SW480 (cell line): Measurements from ENCODE around the gene NAV1.
"Not testable (repeated sequence)": the region's sequence is repeated elsewhere in the genome, so short reads cannot be mapped to it uniquely, and the experiment has no call there.

ENCODE experiments used
- DNase-seq: peaks from one replicate; pipeline ENCODE4 v3.0.0-alpha.2; 2016; ENCODE audit warnings: low spot score

The NAV1 gene

DNA sequence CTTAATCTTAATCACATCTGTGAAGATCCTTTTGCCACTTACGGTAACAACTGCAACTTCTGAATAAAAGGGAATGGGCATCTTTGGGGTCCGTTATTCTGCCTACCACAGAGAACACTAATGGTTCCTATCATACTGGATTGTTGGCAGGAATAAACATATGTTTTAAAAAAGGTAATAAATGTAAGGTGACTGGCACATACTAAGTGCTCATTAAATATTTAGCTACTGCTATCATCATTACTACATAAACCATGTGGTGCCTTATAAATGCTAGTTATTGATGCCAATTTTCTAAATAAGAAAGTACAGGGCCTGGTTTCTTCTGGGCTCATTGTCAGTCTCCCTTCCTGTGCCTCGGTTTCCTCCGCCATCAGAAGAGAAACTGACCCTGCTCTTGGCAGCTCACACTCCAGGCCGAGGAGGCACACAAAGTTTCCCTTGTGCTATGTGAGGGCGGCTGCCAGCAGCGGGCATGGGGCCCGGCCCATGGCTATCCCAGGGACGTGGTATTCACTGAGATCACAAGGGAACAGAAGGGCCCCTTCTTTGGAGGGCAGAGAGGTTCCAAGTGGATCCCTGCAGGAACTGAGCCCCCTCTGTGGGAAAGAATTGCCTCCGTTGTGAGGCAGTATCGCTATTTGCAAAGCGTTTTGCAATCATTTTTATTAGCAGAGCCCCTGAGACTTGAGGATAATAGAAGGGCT is 26.2 kb downstream of the NAV1 start:
- no peak for DNase-seq

DNA sequence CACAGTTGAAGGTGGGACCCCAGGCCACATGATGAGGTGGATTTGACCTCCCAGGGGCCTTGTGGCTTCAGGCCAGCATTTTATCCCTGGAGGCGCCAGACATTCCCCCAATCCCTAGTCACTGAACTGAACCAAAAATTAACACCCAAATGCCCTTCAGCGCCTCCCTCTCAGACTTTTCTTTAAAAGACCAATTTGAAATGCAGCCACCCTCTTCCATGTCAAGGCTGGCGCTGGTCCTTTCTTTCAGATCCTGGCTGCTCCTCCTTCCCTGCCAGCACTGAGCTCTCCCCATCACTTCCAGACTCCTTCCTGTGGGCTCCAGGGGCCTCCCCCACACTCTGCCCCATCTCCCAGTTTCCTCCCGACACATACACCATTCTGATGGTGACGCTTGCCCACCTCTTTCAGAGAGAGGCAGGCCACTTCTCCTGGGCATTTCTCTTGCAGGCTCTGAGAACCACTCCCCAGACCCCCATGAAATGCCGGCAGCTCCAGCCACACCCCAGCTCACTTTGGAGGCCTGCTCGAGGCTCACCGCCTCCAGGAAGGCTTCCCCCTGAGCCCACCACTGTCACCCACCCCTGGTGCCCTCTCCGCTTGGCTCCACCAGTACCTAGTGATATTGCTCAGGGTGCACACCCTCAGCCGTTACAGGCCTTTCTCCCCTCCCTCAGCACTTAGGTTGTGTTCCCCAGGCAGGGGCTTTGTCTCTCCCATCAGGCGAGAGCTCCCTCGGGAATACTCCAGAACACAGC is 27.0 kb downstream of the NAV1 start:
- no peak for DNase-seq

DNA sequence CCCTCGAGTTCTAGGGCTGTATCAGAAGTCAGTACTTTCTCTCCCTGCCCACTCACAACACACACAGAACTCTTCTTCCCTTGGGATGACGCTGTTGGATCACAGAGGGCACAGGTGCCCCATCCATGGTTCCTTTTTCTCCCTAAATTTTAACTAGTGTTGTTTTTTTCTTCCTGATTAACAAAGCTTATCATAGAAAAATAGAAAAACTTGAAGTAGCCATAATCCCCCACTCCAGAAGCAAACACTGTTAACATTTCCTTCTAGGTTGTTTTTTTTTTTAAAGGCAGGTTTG is 27.5 kb downstream of the NAV1 start:
- no peak for DNase-seq

DNA sequence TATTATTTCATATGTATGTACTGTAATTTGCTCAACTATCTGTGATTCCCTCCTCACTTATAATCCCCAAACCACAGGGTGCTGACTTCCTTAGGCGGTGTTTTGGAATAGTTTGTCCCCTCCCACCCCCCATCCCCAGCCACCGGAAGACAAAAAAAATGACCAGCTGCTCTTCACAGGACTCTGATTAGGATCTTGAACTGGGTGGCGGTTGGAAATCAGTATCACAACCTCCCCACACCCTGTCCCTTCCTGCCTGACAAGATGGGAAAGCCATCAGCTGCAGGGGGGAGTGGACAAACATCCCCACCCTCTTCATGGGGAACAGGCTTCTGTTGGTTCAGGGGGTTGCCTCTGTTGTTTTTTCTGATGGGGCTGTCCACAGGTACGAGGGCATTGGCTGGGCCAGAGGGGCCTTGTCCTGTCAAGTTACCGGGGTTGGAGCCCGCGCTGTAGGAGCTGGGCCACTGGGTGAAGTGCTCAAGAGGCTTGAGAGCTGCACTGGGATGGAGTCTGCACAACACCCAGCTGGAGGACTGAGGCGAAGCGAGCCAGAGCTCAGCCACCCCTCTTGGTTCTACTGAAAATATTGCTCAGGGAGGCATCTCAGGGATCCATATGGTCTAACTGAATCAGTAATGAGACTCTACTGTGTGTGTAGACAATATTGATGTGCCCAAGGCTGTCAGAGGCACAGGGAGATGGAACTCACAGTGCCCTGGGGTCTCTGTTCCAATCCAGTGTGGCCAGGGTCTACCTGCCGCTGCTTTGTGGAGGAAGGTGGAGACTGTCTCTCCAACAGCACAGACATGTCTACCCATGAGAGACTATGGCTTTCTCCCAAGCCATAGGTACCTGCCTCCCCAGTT is 28.2 kb downstream of the NAV1 start:
- no peak for DNase-seq

DNA sequence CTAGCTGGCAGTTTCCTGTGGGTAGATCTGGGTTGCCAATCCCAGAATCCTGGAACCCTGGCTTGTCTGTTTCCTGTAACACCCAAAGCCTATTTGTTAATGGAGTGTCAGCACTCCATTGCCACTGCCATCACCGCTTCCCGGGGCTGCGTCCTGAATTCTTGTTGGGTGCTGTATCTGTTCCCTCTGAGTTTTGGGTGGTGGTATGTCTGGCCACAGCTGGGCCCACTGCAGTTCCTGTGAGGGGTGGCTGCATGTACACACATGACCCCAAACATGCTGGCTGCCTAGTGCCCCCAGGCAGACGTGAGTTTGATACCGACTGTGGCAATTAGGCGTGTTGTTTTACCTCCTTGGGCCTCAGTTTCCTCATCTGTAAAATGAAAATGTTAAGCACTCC is 29.3 kb downstream of the NAV1 start:
- DNase-seq: no peak

DNA sequence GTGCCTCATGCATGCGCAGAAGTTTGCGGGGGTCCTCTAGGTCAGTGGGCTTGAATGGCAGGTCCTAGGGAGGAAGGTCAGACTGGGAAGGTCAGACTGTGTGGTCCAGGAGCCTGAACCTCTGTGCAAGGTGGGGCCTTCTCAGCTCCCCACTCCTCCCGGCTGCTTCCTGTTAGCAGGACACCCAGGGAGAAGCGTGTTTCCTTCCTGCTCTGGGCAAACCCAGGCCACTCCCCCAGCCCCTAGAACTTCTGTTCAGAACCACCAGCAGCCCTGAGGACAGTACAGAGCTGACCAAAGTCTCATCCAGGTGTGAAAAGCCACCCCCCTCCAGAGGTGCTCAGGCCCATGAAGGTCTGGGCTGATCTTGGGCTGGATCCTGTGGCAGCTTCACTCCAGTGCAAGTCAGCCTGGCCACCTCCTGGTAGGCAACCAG is 29.9 kb downstream of the NAV1 start:
- no peak for DNase-seq

DNA sequence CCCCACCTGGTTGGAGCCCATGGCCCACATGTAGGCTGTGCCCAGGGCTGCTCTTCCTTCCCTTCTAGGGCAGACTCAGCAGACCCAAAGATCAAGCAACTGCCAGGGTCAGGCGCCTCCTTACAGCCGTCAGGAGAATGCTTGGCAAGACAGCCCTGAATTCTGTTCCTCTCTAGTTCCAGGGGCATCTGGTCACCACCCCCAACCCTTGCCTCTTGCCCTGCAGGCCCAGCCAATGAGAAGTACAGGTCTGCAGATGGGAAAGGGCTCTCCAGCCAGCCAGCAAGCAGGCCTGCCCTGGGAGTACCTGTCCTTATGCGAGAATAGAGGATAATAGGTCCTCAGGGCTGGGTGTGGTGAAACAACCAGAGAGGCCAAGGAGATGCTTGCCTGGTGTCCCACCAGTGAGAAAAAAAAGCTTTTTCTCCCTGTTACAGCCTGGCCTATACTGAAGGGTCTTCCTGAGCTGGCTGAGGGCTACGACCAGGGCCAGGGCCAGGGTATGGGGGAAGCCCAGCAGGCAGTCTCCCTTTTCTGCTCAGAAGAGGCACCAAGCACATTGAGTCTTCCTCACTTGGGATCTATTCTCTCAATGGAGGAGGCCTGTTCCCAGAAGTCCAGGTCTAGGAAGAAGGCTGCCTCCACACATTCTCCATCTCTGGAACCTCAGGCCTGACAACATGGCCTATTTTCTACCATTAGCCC is 31.4 kb downstream of the NAV1 start:
- DNase-seq: no peak

DNA sequence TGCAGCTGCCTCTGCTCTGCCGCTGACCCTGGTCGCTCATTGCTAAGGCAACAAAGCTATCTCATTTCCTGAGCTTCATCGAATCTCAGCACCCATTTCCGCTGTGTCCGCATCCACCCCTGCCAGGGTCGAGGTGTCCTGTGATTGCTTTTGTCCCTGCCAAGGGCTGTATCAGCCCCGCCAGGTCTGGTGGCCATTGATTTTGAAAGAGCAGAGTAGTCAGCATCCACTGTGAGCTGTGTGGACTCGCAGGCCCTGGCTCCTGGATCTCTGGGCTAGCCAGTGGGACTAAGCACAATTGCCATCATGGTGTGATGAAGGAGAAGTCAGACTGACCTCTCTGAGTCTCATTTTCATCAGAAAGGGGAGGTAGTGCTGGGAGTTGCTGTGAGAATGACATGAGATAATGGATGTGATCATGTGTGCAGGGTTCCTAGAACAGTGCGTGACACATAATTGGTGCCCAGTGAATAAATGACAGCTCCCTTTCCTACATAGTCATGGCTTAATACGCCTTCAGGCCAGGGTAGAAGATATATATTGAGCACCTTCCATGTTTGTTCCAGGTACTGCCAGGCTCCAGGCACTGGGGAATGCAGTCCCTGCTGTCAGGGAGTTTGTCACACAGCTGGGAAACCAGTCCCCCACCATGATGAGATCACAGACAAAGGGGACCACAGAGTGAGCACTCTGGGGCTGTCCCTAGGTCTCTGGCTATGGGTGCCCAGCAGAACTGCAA is 32.1 kb downstream of the NAV1 start:
- DNase-seq: no peak

DNA sequence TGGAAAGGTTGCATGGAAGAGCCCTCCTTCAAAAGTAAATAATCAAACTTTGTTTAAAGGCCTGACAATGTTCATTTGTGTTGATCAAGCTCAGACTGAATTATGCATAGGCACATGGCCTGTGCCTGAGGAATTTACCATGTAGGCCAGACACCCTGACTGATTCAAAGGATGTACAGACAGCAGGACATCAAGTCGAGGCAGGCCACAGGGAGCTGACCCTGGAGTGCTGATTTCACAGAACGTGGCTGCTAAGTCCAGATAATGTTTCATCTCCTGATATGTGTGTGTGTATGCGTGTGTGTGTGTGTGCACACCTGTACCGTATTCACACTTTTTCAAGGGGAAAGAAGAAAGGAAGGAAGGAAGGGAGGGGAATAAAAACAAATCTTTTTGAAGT is 34.1 kb downstream of the NAV1 start:
- DNase-seq: no peak

DNA sequence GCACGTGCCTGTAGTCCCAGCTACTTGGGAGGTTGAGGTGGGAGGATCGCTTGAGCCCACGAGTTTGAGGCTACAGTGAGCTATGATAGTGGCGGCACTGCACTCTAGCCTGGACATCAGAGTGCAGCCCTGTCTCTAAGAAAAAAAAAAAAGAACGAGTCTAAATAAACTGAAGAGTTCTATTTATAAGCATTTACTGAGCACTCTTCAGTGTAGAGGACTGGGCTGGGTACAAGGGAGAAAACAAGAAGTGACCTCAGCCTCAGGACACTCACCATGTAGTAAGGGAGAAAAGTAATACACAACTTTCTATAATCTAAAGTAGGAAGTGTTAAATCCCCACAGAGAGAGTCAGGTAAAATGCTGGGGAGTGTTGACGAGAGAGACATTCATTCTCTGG is 35.0 kb downstream of the NAV1 start:
- DNase-seq: no peak

DNA sequence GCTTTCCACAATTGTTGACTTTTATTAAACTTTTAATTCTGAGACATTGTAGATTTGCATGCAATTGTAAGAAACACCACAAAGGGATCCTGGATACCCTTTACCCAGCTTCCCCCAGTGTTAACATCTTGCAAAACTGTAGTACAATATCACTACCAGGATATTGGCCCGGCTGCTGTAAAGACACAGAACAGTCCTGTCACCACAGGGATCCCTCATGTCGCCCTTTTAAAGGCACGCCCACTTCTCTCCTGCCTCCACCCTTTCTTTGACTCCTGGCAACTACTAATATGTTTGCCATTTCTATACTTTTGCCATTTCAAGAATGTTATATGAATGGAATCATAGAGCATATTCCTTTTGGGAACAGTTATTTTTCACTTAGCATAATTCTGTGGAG is 37.0 kb downstream of the NAV1 start:
- DNase-seq: no peak

DNA sequence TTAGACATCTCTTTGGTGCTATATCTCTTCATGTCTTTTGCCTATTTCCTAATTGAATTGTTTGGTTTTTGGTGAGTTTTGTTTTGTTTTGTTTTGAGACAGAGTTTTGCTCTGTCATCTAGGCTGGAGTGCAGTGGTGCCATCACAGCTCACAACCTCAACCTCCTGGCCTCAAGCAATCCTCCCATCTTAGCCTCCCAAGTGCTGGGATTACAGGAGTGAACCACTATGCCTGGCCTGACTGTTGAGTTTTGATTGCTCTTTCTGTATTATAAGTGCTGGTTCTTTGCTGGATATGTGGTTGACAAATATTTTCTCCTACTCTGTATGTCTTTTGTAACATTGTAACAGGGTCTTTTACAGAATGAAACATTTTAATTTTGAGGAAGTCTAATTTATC is 38.0 kb downstream of the NAV1 start:
- DNase-seq: no peak

DNA sequence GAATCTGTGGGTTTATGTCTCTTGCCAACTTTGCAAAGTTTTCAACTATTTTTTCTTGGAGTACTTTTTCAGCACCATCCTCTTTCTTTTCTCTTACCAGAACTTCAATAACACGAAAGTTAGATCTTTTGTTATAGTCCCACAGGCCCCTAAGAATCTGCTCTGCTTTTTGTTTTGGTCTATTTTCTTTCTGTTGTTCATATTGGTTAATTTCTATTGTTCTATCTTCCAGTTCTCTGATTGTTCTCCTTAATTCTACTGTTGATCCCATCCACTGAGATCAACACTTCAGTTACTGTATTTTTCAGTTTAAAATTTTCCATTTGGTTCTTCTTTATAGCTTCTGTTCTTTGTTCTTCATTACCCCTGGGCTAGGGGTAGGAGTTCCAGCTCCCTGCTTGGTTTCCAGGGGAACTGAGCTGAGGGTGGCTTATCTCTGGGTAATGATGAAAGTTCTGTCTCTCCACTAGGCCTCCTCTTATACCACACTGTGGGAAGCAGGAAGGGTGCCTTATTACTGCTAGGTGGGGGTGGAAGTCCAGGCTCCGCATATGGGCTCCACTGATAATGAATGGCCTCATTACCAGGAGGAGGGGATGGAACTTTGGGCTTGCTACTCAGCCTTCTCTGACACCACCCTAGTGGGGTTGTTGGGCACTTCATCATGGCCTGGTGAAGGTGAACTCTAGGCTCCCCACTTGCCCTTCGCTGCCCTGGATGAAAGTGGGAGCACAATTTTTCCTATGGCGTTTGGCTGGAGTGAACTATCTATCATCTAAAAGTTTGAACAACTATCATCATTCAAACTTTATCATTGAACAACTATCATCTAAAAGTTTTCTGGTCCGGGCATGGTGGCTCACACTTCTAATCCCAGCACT is 39.3 kb downstream of the NAV1 start:
- no peak for DNase-seq

DNA sequence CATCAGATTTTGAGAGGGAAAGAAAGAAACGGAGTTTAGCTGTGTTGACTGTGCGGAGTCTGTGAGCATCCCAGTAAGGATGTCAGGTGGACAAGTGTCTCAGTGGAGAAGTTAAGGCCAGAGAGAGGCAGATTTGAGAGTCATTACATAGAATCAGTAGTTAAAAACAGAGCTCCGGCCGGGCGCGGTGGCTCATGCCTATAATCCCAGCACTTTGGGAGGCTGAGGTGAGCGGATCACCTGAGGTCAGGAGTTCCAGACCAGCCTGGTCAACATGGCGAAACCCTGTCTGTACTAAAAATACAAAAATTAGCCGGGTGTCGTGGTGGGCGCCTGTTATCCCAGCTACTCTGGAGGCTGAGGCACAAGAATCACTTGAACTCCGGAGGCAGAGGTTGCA is 42.4 kb downstream of the NAV1 start:
- DNase-seq: not testable (repeated sequence)

DNA sequence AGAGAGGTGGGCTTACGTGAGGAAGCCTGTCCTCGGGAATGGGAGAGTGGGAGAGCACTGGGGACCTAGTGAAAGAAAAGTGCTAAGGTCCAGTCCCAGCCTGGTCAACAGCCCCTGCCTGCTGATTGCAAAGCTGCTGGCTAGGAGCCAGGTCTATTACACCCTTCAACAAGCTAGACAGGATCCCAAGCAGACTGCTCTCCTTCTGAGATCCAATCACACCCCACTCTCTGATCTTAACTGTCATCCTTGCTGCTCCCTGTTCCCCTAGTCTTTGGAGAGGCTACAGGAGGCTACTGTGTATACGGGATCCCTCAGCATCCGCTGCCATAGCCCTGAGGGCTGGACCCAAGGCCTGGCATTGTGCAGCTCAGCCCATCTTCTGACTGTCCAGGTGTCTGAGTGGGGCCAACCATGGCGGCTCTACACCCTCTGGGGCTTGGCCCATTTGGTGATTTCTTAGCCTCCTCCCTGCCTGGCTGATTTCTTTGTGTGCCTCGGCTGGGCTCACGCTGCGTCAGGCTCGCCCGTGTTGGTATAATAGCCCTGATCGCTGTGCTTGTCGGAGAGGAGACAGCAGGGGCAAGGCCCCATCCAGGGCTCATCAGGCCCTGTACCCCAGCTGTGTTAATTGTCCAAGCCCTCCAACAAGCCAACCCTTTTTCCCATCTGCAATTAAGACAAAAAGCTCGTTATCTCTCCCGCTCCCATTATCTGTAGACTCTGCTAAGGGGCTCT is 43.9 kb downstream of the NAV1 start:
- no peak for DNase-seq

DNA sequence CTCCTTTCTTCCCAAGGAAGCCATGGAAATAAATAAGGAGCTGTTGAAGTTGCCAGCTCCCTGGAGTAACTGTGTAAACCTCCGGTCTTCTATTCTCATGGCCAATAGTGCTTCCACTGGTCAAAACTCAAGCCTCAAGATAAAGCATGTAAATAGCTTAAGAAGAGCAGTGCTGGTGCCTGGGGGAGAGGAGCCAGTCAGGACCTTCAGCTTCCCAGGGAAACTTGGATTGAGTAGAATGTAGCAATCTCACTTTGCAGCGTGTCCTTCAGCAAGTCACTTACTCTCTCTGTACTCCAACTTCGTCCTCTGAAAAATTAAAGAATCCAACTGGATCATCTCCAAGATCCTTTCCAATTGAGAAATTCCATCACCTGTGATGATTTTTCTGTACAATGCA is 44.7 kb downstream of the NAV1 start:
- no peak for DNase-seq

DNA sequence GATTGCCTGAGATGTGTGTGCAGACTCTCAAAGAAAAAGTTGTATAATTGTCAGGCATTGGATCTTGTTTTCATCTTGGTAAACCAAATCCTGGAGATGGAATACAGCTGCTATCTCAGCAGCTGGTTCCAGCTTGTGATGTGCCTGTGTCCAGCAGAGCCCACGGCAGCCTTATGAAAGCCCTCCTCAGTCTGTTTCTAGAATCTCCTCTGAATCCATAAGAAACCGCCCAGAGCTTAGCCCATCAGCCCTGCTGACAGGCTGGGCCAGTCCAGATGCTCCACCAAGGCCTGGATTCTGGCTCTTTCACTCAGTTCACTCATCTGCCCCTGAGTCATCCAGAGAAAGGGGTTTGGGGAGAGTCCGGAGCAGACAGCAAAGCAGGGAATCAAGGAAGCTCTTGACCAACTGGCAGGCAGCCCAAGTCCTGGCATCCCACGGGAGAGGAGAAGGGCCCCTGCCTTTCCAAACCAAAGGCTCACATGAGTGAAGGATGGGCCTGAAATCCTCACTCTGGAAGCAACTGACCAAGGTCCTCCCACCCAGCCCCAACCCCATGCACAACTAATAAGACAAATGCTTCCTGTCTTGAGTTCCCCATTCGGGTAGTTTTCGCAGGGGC is 45.7 kb downstream of the NAV1 start:
- DNase-seq: no peak

DNA sequence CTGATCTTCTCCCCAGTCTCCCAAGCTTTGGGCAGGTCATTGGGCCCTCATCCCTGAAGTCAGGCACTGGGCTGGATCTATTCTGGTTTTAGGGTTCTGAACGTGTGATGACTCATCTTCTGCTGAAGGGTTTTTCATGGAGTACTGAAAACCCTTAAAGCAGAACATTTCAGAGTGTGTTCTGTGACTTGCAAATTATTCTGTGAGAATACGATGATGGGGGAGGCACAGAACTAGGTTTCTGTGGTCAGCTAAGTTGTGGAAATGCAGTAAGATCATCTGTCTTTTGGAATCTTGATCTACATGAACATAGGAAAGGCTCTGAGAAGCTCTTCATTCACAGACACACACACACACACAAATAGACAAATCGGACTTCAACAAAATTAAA is 46.2 kb downstream of the NAV1 start:
- DNase-seq: no peak

DNA sequence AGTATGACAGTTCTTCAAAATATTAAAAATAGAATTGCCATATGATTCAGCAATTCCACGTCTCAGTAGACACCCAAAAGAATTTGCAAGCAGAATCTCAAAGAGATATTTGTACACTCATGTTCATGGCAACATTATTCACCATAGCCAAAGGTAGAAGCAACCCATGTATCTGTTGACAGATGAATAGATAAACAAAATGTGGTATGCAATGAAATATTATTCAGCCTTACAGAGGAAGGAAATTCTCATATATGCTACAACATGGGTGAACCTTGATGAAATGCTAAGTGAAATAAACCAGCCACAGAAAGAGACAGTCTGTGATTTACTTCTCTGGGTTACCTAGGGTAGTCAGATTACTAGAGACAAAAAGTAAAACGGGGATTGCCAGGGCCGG is 47.0 kb downstream of the NAV1 start:
- DNase-seq: no peak

DNA sequence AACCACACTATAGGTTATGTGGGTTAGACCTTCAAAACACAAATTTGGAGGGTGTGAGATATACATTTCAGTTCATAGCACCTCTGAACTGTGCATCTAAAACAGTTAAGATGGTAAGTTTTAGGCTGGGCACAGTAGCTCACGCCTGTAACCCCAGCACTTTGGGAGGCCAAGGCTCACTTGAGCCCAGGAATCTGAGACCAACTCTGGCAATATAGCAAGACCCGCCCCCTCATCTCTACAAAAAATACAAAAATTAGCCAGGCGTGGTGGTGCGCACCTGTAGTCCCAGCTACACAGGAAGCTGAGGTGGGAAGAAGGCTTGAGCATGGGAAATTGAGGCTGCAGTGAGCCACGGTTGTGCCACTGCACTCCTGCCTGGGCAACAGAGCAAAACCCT is 47.9 kb downstream of the NAV1 start:
- no peak for DNase-seq
